Activated T-helper 1 cell treated with Interleukin-2 at 50 U/mL for 16 hours (primary cell): ENCODE results near the gene SPIC.
"Not testable (repeated sequence)": the region's sequence is repeated elsewhere in the genome, so short reads cannot be mapped to it uniquely, and the experiment has no call there.

Experiments used
- DNase-seq: peaks from one replicate; pipeline ENCODE4 v3.0.0-alpha.2; 2020; ENCODE audit warnings: low read depth

Gene SPIC

DNA sequence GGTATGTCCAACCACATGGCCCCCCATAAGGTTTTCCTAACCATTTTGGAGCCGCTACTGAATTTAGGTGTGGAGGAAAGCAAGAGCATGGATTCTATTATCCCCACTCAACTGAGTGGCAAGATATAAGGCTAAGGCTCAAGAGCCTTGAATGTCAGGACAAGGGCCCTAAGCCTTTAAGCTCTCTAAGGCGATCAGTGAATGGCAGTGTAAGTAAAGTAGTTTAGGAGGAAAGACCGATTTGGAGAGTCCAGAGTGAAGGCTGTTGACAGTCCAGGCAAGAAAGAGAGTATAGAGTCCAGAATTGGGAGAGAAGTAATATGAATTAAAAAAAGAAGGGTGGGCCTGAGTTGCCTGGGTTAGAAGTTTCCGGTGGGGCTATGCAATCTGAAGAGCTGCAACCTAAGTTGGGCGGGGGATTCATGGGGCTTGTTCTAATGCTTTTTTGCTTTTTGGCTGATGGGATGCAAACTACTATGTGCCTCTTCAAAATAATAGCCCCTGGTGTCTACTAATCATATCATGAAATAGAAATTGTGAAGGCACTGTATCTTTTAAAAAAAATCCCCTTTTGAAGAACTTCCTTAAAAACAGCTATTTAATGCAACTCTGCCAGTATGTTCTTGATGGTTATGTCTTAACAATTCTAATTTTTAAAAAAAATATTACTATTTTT is at the start of gene SPIC:
SPIC (plus strand) TSS at position 626 of the 676 bp plus-strand sequence. CDS start 1,569 bp downstream, outside the sequence.
- DNase-seq, result no peak

DNA sequence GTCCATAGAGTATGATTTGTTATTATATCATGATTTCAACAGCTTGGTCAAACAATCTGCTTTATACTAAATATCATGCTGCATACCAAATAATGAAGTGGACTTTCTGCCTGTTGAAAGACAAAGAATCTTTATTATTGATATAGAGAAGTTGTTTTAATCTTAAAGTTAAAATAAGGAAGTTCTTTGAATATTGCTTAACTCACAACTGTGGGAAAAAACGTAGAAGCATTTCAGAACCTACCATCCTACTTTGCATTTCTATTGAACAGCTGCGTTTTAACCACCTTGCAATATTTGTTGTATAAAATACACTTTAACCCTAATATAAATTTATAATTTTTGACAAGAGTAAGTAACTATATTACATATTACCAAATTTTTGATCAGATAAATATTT is 44.7 kb upstream of the SPIC start:
- no peak for DNase-seq

DNA sequence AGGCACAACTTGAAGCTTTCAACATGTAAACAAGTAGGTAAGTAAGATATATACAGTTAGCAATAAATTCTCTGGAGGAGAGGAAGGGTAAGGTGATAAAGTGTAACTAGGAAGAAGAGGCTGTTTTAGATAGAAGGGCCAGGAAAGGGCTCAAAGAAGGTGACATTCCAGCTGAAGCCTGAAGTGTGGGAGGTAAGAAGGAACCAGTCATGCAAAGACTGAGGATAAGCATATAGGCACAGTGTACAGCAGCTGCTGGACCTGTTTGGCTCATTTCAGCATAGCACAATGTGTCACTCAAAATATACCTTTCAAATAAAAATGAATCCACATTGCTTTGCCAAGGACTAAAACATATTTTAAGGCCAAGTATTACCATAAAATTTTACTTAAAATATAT is 39.0 kb upstream of the SPIC start:
- no peak for DNase-seq

DNA sequence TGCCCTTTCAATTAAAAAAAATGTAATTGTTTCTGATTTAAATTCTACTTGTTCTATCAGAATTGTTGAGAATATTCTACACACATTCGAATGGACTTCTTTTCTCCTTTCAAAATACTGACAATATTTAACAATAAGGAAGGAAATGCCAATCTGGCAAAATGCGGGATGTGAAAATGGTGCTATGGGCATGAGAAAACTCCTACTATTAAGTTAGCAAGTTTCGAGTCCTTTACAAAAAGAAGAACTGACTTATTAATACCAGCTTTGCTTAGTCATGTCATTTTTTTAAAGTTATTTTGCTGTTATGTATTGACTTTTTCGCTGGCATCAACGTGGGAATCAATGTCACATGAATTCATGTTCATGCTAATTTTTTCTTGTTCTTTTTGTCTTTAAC is 35.9 kb upstream of the SPIC start:
- no peak for DNase-seq

DNA sequence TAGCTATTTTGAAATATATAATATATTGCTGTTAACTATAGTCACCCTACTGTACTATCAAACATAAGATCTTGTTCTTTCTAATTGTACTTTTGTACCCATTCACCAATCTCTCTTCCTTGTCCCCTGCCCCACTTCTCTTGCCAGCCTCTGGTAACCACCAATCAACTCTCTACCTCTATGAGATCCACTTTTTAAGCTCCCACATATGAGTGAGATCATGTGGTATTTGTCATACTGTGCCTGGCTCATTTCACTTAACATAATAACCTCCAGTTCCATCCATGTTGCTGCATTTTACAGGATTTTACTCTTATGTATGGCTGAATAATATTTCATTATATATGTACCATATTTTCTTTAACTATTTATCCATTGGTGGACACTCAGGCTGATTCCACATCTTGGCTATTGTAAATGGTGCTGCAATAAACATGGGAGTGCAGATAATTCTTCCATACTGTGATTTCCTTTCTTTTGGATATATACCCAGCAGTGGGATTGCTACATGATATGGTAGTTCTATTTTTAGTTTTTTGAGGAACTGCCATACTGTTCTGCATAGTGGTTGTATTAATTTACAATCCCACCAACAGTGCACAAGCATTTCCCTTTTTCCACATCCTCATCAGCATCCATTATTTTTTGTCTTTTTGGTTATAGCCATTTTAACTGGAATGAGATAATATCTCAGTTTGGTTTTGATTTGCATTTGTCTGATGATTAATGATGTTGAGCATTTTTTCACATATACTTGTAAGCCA is 33.5 kb upstream of the SPIC start:
- no peak for DNase-seq

DNA sequence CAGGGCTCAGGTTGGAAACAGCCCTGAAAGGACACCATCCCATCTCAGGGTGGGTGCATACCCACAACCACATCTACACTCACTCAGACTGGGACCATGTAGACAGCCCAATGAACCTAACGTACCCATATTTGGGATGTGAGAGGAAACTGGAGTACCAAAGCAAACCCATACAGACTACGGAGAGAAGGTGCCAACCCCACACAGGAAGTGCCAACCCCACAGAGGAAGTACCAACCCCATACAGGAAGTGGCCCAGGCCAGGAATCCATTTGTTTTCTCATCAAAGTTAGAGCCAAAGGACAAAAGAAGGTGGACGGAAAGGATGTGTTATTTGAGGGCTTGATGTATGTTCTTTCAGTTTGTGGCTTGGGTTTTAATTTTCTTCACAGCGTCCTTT is 19.5 kb upstream of the SPIC start:
- no peak for DNase-seq

DNA sequence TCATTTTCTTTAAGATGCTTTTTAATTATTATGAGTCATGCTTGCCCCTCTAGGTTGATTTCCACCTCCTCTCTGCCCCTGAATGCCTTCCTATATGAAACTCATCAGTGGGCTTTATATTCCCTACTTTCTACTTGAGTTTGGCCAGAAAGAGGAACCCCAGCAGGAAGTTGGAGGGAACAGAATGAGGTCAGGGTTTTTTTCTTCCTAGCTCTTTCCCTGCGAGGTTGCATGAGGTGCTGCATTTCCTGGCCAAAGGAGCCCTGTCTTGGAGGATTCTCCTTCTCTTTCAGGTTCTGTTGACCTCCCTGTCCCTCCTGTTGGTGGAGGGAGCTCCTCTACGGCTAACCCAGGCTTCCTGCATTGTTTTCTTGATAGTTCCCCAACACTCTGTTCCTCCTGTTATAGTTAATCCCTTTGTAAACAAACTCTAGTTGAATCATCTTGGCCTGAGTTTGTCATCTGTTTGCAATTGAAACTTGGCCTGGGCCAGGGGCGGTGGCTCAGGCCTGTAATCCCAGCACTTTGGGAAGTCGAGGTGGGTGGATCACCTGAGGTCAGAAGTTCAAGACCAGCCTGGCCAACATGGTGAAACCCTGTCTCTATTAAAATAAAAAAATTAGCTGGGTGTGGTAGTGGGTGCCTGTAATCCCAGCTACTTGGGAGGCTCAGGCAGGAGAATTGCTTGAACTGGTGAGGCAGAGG is 15.3 kb upstream of the SPIC start:
- DNase-seq, result no peak

DNA sequence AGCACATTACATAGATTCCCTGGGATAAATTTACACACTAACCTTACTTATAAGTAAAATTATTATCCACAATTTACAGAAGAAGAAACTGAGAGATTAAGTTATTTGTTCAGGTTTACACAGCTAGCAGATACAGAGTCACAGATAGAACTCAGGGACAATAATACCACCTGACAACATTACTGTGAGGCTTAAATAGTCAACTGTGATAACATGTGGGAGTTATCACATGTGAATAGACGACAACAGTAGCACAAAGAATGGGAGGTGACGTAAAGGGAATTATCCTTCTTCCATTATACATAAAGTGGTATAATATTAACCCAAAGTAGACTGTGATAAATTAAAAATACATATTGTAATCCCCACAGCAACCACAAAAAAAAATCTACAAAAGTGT is 6.2 kb upstream of the SPIC start:
- DNase-seq, result no peak

DNA sequence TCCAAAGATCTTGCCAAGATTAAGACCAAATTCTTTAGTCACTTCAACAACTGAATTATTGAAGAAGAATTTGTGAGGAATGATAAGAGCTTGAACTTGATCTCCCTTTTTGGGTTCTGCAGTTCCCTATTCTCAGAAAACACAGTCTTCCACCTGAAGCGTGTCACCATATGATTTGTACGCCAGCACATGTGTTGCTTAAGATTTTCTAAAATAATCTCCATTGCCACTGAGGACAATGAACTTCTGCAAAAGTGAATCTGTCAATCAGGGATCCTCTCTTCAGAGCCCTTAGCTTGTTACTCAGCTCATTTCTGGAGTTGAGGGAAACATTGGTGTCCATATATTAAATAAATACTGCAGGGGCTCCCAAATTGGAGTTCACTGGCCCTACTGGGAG is 4.2 kb upstream of the SPIC start:
- DNase-seq, result no peak

DNA sequence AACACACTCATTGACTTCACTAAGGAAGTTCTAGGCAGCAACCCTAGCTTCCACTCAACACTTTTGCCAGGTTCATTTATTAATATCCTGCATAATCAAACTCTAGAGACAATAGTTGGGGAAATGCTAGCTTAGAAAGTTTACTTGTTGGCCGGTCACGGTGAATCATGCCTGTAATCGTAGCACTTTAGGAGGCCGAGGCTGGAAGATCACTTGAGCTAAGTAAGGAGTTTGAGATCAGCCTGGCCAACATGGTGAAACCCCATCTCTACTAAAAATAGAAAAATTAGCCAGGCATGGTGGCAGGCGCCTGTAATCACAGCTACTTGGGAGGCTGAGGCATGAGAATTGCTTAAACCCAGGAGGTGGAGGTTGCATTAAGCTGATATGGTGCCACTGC is 3.3 kb upstream of the SPIC start:
- DNase-seq, result not testable (repeated sequence)

DNA sequence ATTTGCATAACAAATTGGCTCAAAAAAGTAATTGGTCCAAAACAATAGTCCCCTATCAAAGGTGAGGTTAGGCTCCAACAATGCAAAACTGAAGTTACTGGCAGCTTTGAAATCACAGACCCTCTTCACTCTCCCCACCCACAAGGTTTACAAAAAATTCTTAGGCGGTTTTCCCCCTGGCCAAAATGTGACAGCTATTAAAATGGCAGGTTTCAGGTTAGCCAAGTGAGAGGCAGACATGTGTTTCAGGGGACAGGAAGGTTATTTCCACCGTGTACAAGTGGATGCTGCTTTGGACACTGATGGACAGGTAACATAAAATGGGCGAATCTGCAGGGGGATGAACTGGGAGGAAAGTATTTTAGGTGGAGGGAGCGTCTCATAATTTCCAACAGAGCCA is 888 bp upstream of the SPIC start:
- no peak for DNase-seq

DNA sequence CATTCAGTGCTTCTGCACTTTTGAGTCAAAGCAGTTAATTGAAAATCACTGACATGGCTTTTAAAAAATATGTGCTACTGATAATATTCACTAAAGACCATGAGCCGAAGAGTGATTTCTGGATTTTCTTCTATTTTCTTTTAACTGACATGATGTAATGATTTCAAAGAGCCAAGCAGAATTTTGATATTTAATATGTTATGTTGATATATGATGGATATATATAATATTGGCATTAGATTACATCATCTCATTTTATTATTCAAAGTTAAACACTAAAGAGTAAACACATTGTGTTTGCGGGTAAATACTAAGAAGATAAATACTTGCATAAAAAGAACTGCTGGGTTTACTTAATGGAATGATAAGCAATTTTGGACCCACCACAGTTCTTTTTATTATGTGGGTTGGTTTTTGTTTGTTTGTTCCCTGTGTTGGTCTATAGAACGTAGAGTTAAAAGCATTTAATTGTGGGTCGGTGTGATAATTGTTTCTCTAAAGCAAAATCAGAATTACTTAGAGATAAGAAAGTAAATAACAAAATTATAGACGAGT is 692 bp downstream of the SPIC start:
- no peak for DNase-seq

DNA sequence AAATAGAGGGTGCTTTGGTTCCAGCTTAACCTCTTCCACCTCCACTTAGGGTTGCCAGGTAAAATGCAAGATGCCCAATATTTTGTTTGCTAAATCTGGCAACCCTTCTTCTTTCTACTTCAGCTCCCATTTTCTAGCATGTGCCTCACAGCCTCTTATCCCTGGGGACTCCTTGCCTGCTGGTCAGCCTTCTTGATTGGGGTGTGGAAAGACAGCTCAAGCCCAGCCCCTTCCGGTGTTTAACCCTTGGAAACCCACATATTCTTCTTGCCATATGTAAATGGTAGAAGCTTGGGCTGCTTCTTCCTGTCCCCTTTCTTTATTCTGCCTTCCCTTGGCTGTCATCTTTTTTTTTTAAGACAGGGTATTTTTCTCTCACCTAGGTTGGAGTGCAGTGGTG is 5.7 kb downstream of the SPIC start:
- DNase-seq, result no peak

DNA sequence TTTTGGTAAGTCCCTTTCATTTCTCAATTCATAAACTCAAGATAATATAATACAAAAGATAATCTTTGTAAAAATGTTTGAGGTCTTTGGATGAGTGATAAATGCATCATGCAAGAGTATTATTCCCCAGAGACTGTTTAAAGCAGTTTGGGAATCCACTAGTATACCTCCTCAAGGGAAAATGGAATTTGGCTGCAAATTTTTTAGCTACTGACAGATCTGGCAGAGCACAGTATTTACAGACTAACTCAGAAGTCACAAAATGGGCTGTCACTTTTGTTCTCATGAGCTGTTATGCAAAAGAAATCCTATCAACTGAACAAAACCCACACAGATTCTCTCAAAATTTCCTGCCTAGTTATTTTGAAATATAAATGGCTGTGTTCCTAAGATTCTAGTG is 9.9 kb downstream of the SPIC start:
- DNase-seq, result no peak

DNA sequence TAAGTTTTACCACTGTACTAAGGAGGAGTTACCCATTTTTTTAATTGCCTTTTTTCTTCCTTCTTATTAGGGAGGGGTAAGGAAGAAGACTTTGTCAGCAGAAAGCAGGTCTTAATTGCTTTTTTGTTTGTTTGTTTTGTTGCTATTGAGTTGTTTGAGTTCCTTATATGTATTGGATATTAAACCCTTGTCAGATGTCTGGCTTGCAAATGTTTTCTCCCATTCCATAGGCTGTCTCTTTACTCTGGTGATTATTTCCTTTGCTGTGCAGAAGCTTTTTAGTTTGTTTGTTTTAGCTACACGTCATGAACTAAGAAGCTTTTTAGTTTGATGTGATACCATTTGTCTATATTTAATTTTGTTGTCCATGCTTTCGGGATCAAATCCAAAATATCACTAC is 13.3 kb downstream of the SPIC start:
- DNase-seq, result no peak

DNA sequence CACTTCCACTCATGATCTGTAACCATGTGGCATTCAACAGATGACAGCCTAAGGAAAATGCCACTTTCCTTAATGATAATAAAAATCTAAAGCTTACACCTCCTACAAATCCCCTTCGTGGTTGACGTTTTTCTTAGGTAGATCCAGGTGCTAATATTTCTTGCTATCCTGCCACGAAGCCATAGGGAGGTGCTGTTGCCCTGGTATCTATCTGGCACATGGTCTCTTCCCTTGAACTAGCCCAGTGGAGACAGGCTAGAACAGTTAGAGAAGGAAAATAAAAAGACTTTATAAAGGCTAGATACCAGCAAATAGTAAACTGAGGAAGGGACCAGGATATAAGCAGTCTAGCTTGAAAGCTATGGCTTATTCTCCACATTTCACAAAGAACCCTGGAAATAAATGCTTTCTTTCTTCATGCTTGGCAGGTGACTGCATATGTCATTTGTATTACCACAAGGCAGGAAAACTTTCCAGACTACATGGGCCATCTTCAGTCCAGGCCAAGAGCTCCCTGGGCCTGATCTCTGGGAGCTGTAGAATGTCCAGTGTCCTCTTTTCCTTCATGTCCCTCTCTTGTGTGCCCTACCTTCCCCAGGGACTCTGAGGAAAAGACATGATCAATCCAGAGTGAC is 15.3 kb downstream of the SPIC start:
- DNase-seq, result no peak

DNA sequence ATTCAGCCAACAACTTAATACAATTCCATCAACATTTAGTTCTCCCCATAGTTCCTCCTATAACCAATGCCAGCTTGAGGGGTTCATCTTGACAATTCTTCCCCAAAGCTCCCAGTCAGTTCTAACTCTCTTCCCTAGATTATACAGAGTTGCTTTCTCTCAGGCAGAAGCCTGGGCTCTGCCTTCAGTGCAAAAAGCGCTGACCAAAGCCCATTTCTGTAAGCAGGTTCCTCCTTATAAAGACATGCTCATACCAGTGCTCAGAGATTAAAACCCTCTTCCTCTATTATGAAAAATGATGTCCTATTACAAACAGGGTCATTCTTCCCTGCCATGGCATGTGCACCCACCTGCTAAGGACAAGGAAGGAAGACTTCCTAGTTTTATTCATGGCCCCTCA is 16.2 kb downstream of the SPIC start:
- no peak for DNase-seq

DNA sequence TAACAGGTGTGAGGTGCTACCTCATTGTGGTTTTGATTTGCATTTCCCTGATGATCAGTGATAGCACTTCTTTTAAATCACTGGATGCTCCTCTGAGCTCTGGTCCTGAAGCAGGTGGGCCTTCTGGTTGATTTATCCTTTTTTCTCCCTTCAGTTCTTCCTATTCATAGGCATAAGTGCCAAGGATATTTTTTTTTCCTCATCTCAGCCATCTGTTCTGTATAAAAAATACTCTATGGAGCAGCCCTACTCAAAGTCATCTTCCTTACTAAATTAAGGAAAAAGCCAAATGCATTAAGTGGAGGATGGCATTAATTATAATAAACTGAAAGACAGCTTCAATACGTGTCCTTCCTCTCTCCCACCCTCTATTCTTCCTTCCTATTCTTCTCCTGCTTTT is 18.4 kb downstream of the SPIC start:
- no peak for DNase-seq

DNA sequence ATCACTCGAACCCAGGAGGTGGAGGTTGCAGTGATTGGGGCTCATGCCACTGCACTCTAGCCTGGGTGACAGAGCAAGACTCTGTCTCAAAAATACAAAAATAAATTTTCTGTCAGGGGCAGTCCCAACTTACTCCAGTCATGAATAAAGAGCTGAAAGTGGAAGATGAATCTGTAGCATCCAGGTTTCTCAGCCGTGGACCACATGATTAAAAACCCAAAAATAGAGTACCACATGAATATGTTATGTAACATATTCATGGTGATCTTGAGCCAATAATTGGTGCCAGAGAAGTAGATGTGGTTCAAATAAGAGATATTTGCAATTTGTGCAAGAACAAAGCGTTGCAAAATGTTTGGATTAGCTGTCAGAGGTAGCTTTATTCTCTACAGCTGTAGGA is 23.1 kb downstream of the SPIC start:
- DNase-seq, result no peak

DNA sequence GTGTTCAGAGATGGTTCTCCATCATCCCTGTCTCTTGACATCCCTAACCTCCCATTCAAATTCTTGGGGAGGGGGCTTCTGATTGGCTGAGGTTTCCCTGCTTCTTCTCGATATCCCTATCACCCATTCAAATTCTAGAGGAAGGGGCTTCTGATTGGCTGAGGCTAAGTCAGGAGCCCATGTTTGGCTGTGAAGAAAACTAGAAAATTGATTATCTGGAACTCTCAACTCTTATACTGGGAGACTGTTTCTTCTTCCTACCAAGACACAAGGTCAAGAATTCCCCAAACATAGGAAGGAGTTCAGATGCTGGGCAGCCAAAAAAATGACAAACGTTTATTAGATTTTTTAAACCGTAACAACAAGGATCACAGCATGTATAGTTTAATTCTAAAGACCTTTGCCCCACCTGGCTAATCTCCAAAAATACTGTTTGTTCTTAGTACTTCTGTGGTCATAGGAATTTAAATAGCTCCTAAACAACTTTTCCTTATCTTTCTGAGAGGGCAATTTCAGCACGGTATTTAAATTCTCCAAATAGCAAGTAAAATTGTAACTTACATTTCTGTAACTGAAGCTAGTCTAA is 26.4 kb downstream of the SPIC start:
- DNase-seq, result no peak

DNA sequence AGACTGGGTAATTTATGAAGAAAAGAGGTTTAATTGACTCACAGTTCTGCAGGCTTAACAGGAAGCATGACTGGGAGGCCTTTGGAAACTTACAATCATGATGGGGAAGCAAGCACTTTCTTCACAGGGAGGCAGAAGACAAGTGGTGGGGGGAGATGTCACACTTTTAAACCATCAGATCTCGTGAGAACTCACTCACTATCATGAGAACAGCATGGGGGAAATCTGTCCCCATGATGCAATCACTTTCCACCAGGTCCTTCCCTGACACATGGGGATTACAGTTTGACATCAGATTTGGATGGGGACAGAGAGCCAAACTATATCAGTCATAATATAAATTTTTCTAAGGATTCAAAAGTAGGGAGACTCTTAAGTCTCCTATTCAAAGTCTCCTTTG is 46.0 kb downstream of the SPIC start:
- no peak for DNase-seq

DNA sequence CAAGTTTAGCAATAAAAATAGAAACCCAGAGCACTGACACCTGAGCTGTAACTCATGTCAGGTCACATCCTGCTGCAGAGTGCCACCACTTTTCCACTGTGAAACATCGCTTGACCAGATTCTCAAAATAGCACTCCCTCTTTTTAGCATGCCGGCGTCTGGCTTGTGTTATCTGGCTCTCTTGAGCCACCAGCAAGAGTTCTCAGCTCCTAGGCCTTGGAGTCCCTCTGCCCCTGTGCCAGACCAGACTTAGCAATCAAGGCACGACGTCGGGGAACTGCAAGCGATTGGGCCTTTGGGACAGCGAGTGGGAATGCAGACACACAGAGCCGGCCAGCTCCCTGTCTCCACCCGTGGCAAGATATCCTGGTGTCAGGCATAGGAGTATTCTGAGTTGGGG is 52.5 kb downstream of the SPIC start:
- no peak for DNase-seq
